HepG2 (cell line): ENCODE measurements around the gene MRFAP1L1. TPM values are rescaled to one million over a fixed set of nuclear protein-coding genes. Genes with fewer than 3 reads are reported as not detected.

ENCODE experiments used
- ARHGAP35 ChIP-seq: sonication (generic); formaldehyde crosslinking; IDR thresholded peaks from 2 replicates; pipeline ENCODE4 v1.9.0; 2022; ENCODE audit warnings: mild to moderate bottlenecking, inconsistent platforms, moderate library complexity, missing genetic modification reagents, borderline replicate concordance
- FOXO1 ChIP-seq: sonication (generic); formaldehyde crosslinking; IDR thresholded peaks from 2 replicates; pipeline ENCODE4 v1.4.0; 2020; ENCODE audit warnings: missing genetic modification reagents
- KLF9 ChIP-seq: IDR thresholded peaks from 2 replicates; pipeline ENCODE4 v1.6.1; 2016; ENCODE audit warnings: low read depth
- MAFF ChIP-seq: IDR thresholded peaks from 2 replicates; pipeline ENCODE4 v1.6.1; 2011; ENCODE audit warnings: low read depth, low read length, improper control_type of control experiment
- MEF2D ChIP-seq: sonication (generic); formaldehyde crosslinking; IDR thresholded peaks from 2 replicates; pipeline ENCODE4 v1.5.1; 2020; ENCODE audit warnings: mild to moderate bottlenecking, missing genetic modification reagents
- MTA3 ChIP-seq: sonication (generic); formaldehyde crosslinking; IDR thresholded peaks from 2 replicates; pipeline ENCODE4 v1.4.0; 2020; ENCODE audit warnings: missing genetic modification reagents
- NFKBIZ ChIP-seq: IDR thresholded peaks from 2 replicates; pipeline ENCODE4 v1.6.1; 2018; ENCODE audit warnings: missing genetic modification reagents, missing compliant biosample characterization
- PHF21A ChIP-seq: sonication (generic); formaldehyde crosslinking; IDR thresholded peaks from 2 replicates; pipeline ENCODE4 v1.5.0; 2020; ENCODE audit warnings: mild to moderate bottlenecking, missing genetic modification reagents
- RFX3 ChIP-seq: IDR thresholded peaks from 2 replicates; pipeline ENCODE4 v1.6.1; 2016; ENCODE audit warnings: missing biosample characterization, missing genetic modification reagents
- RXRA ChIP-seq: sonication (generic); formaldehyde crosslinking; IDR thresholded peaks from 2 replicates; pipeline ENCODE4 v1.5.1; 2020; ENCODE audit warnings: missing genetic modification reagents
- SOX6 ChIP-seq, 2 experiments: fragments of 450-650 bp in 1 of 2; sonication (generic) in 1 of 2; formaldehyde crosslinking in 1 of 2; IDR thresholded peaks; 2 replicates each; pipeline versions ENCODE4 v1.4.0 to v1.6.1; 2017 to 2020; ENCODE audit warnings: antibody characterized with exemption in 1 of 2, mild to moderate bottlenecking in 1 of 2, missing genetic modification reagents in 1 of 2
- ZNF235 ChIP-seq: sonication (generic); formaldehyde crosslinking; IDR thresholded peaks from 2 replicates; pipeline ENCODE4 v1.8.1; 2023; ENCODE audit warnings: mild to moderate bottlenecking, missing genetic modification reagents, borderline replicate concordance
- ZNF256 ChIP-seq: sonication (generic); formaldehyde crosslinking; conservative IDR thresholded peaks from 2 replicates; pipeline ENCODE4 v1.4.0; 2020; ENCODE audit warnings: missing genetic modification reagents
- ZNF660 ChIP-seq: sonication (generic); formaldehyde crosslinking; IDR thresholded peaks from 2 replicates; pipeline ENCODE4 v1.5.1; 2020; ENCODE audit warnings: mild to moderate bottlenecking, low read depth, missing genetic modification reagents, borderline replicate concordance
- ZNF674 ChIP-seq: sonication (generic); formaldehyde crosslinking; IDR thresholded peaks from 2 replicates; pipeline ENCODE4 v1.5.0; 2020; ENCODE audit warnings: low read depth, mild to moderate bottlenecking, missing genetic modification reagents
- ZNF746 ChIP-seq: sonication (generic); formaldehyde crosslinking; IDR thresholded peaks from 2 replicates; pipeline ENCODE4 v1.8.0; 2022; ENCODE audit warnings: mild to moderate bottlenecking, missing genetic modification reagents
- polyA plus RNA-seq, 8 experiments: library from polyadenylated mRNA; depleted of rRNA in 3 of 8; stranded (reverse) in 7 of 8; unstranded in 1 of 8; fragments of >200 nt; fragmentation: Illumina TruSeq in 4 of 8; extraction: Trizol in 4 of 8; gene quantifications; 2 replicates each; pipeline versions ENCODE4 v1.2.1 to v1.2.3, GENCODE V29; 2011 to 2016; ENCODE audit warnings: low read depth in 4 of 8, missing spikeins in 1 of 8, mixed read lengths in 1 of 8; ENCODE audit not compliant: insufficient read depth in 1 of 8
- total RNA-seq, 5 experiments: library from RNA; depleted of rRNA; stranded (reverse); fragments of >200 nt; fragmentation: Illumina TruSeq; extraction: Trizol; gene quantifications; 2 replicates each; pipeline ENCODE4 v1.2.3, GENCODE V29; 2016; ENCODE audit warnings: low read depth in 1 of 5
- TF ChIP-seq, protein P1 (sequence below): sonication (generic); formaldehyde crosslinking; conservative IDR thresholded peaks from 2 replicates; pipeline ENCODE4 v1.4.0; 2020; ENCODE audit warnings: missing genetic modification reagents
- TF ChIP-seq, protein P2 (sequence below): sonication (generic); formaldehyde crosslinking; IDR thresholded peaks from 2 replicates; pipeline ENCODE4 v1.4.0; 2020; ENCODE audit warnings: missing genetic modification reagents
- TF ChIP-seq, protein P3 (sequence below): sonication (generic); formaldehyde crosslinking; IDR thresholded peaks from 2 replicates; pipeline ENCODE4 v1.8.1; 2022; ENCODE audit warnings: low read depth, mild to moderate bottlenecking, missing genetic modification reagents
- TF ChIP-seq, protein P4 (sequence below): fragments of 450-650 bp; IDR thresholded peaks from 2 replicates; pipeline ENCODE4 v1.6.1; 2016
- TF ChIP-seq, protein P5 (sequence below): sonication (generic); formaldehyde crosslinking; IDR thresholded peaks from 2 replicates; pipeline ENCODE4 v1.4.0; 2020; ENCODE audit warnings: low read depth, mild to moderate bottlenecking, missing genetic modification reagents

Gene MRFAP1L1
- total and polyA plus RNA-seq, 2 of the 13 experiments (the other 11 are each of a cell fraction or from before 2014, with no cell fraction given): 44.8 to 76.6 TPM

DNA sequence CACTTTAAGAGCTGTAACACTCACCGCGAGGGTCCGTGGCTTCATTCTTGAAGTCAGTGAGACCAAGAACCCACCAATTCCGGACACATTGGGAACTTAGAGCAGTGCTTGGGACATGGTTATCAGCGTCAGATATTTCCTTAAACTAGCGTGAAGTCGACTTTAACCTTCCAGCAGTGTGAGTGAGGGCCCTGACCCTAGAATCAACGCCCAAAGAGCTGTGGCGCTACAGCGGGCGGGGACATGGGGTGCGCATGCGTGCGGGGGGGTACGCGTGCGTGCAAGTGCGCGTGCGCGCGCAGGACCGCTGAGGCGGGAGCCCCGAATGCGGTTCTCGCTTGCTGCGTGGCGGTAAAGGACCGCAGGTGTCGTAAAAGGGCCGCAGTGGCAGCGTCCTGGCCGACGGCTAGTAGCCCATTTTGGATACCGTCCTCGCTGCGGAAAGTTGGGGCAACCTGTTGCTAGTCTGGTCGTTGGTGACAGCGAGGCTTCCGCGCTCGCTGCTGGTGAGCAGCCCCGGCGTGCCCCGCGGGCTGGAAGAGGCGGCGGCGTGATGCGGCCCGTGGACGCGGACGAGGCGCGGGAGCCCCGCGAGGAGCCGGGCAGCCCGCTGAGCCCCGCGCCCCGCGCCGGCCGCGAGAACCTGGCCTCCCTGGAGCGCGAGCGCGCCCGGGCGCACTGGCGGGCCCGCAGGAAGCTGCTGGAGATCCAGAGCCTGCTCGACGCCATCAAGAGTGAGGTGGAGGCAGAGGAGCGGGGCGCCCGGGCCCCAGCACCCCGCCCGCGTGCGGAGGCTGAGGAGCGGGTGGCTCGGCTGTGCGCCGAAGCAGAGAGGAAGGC, 35.8 kb downstream of the MRFAP1L1 start (continued):
- TF ChIP-seq, protein P1, sequence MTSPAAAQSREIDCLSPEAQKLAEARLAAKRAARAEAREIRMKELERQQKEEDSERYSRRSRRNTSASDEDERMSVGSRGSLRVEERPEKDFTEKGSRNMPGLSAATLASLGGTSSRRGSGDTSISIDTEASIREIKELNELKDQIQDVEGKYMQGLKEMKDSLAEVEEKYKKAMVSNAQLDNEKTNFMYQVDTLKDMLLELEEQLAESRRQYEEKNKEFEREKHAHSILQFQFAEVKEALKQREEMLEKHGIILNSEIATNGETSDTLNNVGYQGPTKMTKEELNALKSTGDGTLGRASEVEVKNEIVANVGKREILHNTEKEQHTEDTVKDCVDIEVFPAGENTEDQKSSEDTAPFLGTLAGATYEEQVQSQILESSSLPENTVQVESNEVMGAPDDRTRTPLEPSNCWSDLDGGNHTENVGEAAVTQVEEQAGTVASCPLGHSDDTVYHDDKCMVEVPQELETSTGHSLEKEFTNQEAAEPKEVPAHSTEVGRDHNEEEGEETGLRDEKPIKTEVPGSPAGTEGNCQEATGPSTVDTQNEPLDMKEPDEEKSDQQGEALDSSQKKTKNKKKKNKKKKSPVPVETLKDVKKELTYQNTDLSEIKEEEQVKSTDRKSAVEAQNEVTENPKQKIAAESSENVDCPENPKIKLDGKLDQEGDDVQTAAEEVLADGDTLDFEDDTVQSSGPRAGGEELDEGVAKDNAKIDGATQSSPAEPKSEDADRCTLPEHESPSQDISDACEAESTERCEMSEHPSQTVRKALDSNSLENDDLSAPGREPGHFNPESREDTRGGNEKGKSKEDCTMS (CRISPR knock-in tag): no peak
- TF ChIP-seq, protein P2, sequence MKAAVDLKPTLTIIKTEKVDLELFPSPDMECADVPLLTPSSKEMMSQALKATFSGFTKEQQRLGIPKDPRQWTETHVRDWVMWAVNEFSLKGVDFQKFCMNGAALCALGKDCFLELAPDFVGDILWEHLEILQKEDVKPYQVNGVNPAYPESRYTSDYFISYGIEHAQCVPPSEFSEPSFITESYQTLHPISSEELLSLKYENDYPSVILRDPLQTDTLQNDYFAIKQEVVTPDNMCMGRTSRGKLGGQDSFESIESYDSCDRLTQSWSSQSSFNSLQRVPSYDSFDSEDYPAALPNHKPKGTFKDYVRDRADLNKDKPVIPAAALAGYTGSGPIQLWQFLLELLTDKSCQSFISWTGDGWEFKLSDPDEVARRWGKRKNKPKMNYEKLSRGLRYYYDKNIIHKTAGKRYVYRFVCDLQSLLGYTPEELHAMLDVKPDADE: no peak
- peak; percentile 85; the same call in 1 of the 2 replicates for TF ChIP-seq ZNF674 (CRISPR knock-in tag)
- TF ChIP-seq RFX3: no peak
- TF ChIP-seq, protein P3, sequence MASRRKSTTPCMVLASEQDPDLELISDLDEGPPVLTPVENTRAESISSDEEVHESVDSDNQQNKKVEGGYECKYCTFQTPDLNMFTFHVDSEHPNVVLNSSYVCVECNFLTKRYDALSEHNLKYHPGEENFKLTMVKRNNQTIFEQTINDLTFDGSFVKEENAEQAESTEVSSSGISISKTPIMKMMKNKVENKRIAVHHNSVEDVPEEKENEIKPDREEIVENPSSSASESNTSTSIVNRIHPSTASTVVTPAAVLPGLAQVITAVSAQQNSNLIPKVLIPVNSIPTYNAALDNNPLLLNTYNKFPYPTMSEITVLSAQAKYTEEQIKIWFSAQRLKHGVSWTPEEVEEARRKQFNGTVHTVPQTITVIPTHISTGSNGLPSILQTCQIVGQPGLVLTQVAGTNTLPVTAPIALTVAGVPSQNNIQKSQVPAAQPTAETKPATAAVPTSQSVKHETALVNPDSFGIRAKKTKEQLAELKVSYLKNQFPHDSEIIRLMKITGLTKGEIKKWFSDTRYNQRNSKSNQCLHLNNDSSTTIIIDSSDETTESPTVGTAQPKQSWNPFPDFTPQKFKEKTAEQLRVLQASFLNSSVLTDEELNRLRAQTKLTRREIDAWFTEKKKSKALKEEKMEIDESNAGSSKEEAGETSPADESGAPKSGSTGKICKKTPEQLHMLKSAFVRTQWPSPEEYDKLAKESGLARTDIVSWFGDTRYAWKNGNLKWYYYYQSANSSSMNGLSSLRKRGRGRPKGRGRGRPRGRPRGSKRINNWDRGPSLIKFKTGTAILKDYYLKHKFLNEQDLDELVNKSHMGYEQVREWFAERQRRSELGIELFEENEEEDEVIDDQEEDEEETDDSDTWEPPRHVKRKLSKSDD: peak; percentile 87
- TF ChIP-seq SOX6 (IDR thresholded peaks at IDR 0.05): no peak
- peak; percentile 65 for TF ChIP-seq SOX6 (CRISPR knock-in tag; IDR thresholded peaks at IDR 0.05)
- peak; percentile 64 for TF ChIP-seq PHF21A (CRISPR knock-in tag)
- TF ChIP-seq MEF2D: peak; percentile 75
- no peak for TF ChIP-seq MAFF
- peak; percentile 75 for TF ChIP-seq FOXO1 (CRISPR knock-in tag)
- TF ChIP-seq, protein P4, sequence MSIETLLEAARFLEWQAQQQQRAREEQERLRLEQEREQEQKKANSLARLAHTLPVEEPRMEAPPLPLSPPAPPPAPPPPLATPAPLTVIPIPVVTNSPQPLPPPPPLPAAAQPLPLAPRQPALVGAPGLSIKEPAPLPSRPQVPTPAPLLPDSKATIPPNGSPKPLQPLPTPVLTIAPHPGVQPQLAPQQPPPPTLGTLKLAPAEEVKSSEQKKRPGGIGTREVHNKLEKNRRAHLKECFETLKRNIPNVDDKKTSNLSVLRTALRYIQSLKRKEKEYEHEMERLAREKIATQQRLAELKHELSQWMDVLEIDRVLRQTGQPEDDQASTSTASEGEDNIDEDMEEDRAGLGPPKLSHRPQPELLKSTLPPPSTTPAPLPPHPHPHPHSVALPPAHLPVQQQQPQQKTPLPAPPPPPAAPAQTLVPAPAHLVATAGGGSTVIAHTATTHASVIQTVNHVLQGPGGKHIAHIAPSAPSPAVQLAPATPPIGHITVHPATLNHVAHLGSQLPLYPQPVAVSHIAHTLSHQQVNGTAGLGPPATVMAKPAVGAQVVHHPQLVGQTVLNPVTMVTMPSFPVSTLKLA: no peak
- TF ChIP-seq NFKBIZ: no peak
- no peak for TF ChIP-seq ZNF256
- peak; percentile 40; the same call in 1 of the 2 replicates for TF ChIP-seq RXRA (CRISPR knock-in tag)
- TF ChIP-seq ARHGAP35 (CRISPR knock-in tag): peak; percentile 70
- TF ChIP-seq MTA3 (CRISPR knock-in tag): no peak
- TF ChIP-seq ZNF746 (CRISPR knock-in tag): no peak; the same call in 1 of the 2 replicates
- TF ChIP-seq ZNF660: no peak
- TF ChIP-seq ZNF235 (CRISPR knock-in tag): no peak
- no peak for TF ChIP-seq KLF9
- TF ChIP-seq, protein P5, sequence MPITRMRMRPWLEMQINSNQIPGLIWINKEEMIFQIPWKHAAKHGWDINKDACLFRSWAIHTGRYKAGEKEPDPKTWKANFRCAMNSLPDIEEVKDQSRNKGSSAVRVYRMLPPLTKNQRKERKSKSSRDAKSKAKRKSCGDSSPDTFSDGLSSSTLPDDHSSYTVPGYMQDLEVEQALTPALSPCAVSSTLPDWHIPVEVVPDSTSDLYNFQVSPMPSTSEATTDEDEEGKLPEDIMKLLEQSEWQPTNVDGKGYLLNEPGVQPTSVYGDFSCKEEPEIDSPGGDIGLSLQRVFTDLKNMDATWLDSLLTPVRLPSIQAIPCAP (CRISPR knock-in tag): no peak
